DND-41 (cell line): ENCODE measurements around the gene DRC7.
A peak's percentile ranks its signal among the peaks of the same experiment; 100 is the strongest.

Experiments
- ATAC-seq: fragments of 200-7000 bp; cut with Tn5 transposase; 3 replicates; pipeline ENCODE4 v1.9.1; 2021; ENCODE audit warnings: low read depth; ENCODE audit not compliant: insufficient read depth
- DNase-seq: peaks from one replicate; pipeline ENCODE4 v3.0.0-alpha.2; 2020
- H2AFZ ChIP-seq: 2 replicates; pipeline ENCODE4 v1.6.0; 2012; ENCODE audit warnings: low read depth, low read length
- H3K27ac ChIP-seq: 2 replicates; pipeline ENCODE4 v1.5.1; 2012; ENCODE audit warnings: low read length, inconsistent platforms
- H3K27me3 ChIP-seq: fragments of 200-600 bp; sonication (generic); 2 replicates; pipeline ENCODE4 v1.6.0; 2012; ENCODE audit warnings: low read length, mild to moderate bottlenecking, inconsistent platforms; ENCODE audit not compliant: insufficient read depth, poor library complexity
- H3K36me3 ChIP-seq: 2 replicates; pipeline ENCODE4 v1.5.1; 2012; ENCODE audit warnings: low read length, inconsistent platforms; ENCODE audit not compliant: insufficient read depth
- H3K4me1 ChIP-seq: 2 replicates; pipeline ENCODE4 v1.5.1; 2012; ENCODE audit warnings: mild to moderate bottlenecking, low read length; ENCODE audit not compliant: insufficient read depth
- H3K4me2 ChIP-seq: 2 replicates; pipeline ENCODE4 v1.6.0; 2012; ENCODE audit warnings: mild to moderate bottlenecking, moderate library complexity, low read length, inconsistent platforms; ENCODE audit not compliant: insufficient read depth
- H3K4me3 ChIP-seq, 2 experiments: fragments of 200-600 bp in 1 of 2; shearing (Covaris generic) in 1 of 2; 2 replicates each; pipeline ENCODE4 v1.5.1; 2012 to 2016; ENCODE audit warnings: inconsistent platforms in 2 of 2, low read length in 2 of 2, mild to moderate bottlenecking in 2 of 2, low read depth in 1 of 2, moderate library complexity in 1 of 2
- H3K79me2 ChIP-seq: 2 replicates; pipeline ENCODE4 v1.6.0; 2012; ENCODE audit warnings: low read length, inconsistent platforms; ENCODE audit not compliant: insufficient read depth
- H3K9ac ChIP-seq: 2 replicates; pipeline ENCODE4 v1.6.0; 2012; ENCODE audit warnings: low read depth, mild to moderate bottlenecking, inconsistent platforms, low read length, moderate library complexity
- H3K9me3 ChIP-seq: 2 replicates; pipeline ENCODE4 v1.5.1; 2012; ENCODE audit warnings: low read length, moderate library complexity, mild to moderate bottlenecking, inconsistent platforms; ENCODE audit not compliant: insufficient read depth, severe bottlenecking
- H4K20me1 ChIP-seq: 2 replicates; pipeline ENCODE4 v1.6.0; 2012; ENCODE audit warnings: low read length; ENCODE audit not compliant: insufficient read depth
- EZH2 ChIP-seq: IDR thresholded peaks from 3 replicates; pipeline ENCODE4 v1.6.1; 2012; ENCODE audit warnings: borderline replicate concordance, low read depth, mild to moderate bottlenecking, moderate library complexity, low read length, inconsistent platforms; ENCODE audit not compliant: severe bottlenecking
- TF ChIP-seq, protein P1 (sequence below): IDR thresholded peaks from 2 replicates; pipeline ENCODE4 v1.5.1; 2012; ENCODE audit warnings: borderline replicate concordance, low read length, moderate library complexity, mild to moderate bottlenecking; ENCODE audit not compliant: poor library complexity, severe bottlenecking; ENCODE audit errors: extremely low read depth

DRC7 gene

DNA sequence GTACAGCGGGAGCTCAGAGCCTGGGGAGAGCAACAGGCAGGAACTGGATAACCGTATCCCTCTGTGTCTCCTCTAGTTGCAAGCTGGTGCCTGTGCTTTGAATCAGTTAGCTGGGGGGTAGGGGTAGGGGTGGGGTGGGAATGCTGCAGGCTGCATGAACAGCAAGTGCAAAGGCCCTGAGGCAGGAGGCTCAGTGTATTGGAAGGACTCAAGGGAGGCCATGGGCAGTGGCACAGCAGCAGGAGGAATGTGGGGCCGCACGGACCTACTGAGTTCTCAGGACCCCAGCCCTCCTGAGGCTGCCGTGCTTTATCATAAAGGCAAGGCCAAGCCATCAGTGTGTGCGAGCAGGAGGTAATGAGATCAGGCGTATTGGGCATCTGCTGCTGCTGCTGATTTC lies 44.2 kb downstream of the DRC7 start:
- H3K4me2 ChIP-seq, result peak overlapping the region; percentile 25
- H3K27me3 ChIP-seq, result no peaks in the 10 kb centered on the region
- H3K4me3 ChIP-seq, result no peak overlapping the region
- ATAC-seq, result no peak
- H3K79me2 ChIP-seq, result peaks cover 45% of the 10 kb centered on the region
- peaks cover 15% of the 10 kb centered on the region for H4K20me1 ChIP-seq
- H3K9ac ChIP-seq, result no peak overlapping the region
- H3K9me3 ChIP-seq, result no peaks in the 10 kb centered on the region
- H3K4me1 ChIP-seq, result peaks cover 38% of the 10 kb centered on the region
- TF ChIP-seq, protein P1, sequence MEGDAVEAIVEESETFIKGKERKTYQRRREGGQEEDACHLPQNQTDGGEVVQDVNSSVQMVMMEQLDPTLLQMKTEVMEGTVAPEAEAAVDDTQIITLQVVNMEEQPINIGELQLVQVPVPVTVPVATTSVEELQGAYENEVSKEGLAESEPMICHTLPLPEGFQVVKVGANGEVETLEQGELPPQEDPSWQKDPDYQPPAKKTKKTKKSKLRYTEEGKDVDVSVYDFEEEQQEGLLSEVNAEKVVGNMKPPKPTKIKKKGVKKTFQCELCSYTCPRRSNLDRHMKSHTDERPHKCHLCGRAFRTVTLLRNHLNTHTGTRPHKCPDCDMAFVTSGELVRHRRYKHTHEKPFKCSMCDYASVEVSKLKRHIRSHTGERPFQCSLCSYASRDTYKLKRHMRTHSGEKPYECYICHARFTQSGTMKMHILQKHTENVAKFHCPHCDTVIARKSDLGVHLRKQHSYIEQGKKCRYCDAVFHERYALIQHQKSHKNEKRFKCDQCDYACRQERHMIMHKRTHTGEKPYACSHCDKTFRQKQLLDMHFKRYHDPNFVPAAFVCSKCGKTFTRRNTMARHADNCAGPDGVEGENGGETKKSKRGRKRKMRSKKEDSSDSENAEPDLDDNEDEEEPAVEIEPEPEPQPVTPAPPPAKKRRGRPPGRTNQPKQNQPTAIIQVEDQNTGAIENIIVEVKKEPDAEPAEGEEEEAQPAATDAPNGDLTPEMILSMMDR, result no peak
- TF ChIP-seq EZH2, result no peak
- no peak for DNase-seq
- peaks cover 65% of the 10 kb centered on the region for H3K36me3 ChIP-seq
- H3K27ac ChIP-seq, result no peak overlapping the region
- no peak overlapping the region for H2AFZ ChIP-seq

DNA sequence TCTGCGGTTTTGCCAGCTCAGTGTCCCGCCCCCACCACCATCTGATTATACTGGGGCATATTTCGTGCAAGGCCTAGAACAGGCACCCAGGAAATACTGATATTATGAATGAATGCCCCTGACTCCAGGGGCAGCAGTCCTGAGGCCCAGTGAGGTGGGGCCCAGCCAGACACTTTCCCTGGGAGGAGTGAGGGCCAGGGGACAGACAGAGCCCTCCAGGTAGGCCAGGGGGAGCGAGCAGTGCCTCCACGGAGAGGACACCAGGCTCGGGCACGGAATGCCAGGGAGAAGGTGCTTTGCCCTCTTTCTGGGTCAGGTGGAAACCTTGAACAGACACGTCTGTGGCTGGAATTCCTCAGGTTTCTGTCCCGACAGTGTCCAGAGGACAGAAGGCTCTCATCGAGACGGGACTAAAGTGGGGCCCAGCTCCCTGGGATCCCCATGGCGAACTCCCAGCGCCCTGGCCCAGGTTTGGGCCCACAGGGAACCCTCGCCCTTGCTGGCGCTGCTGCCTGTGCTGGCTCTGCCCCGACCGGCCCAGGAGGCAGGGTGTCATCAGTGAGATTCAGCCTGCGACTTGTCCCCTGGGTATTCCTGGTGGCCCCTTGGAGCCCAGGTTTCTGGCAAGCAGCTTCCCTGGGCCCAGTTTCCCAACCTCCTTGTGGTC lies 45.3 kb downstream of the DRC7 start:
- Histone ChIP-seq H3K79me2 (peaks cover 38% of the 10 kb centered on the region), H3K4me2 (no peak overlapping the region), H3K27me3 (no peaks in the 10 kb centered on the region), H3K9me3 (no peaks in the 10 kb centered on the region), H3K4me3 (no peak overlapping the region), H3K36me3 (peaks cover 76% of the 10 kb centered on the region), H2AFZ (no peak overlapping the region), H3K4me1 (peaks cover 30% of the 10 kb centered on the region), H4K20me1 (peaks cover 15% of the 10 kb centered on the region), H3K9ac (no peak overlapping the region), H3K27ac (no peak overlapping the region)
- DNase-seq (no peak), ATAC-seq (no peak)
- TF ChIP-seq EZH2, result no peak
- TF ChIP-seq, protein P1, result no peak

DNA sequence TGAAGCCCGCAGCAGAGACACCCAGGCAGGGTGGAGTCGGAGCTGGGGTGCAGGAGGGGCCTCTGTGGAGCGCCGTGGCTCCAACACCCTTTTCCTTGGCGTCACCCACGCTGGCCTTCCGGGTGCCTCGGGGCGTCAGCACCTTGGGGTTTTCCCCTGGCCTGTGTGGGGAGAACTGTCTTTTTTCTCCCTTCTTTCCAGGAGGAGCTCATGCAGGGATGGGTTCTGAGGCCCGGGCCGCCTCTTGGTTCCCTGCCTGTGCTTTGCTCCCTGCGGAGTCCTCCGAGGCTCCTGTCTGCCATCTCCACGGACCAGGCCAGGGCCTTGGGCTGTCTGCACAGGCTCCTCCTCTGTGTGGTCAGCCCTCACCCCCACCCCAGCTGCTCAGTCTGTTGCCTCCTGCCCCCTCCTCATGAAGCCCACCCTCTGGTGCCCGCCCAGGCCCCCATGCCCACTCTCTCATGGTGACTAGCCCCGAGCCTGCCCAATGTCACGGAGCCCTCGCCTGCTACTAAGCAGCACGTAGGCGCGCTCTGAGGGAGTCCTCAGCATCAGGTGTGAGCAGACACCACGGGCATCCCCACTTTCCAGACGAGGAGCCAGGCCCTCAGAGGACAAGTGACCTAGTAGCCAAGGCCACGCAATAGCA lies 45.9 kb downstream of the DRC7 start:
- Histone ChIP-seq H3K4me2 (no peak overlapping the region), H3K27me3 (no peaks in the 10 kb centered on the region), H4K20me1 (peaks cover 15% of the 10 kb centered on the region), H3K36me3 (peaks cover 76% of the 10 kb centered on the region), H3K4me1 (peaks cover 30% of the 10 kb centered on the region), H3K4me3 (no peak overlapping the region), H2AFZ (no peak overlapping the region), H3K9ac (no peak overlapping the region), H3K27ac (no peak overlapping the region), H3K79me2 (peaks cover 37% of the 10 kb centered on the region), H3K9me3 (no peaks in the 10 kb centered on the region)
- DNase-seq, result no peak
- no peak for TF ChIP-seq EZH2
- TF ChIP-seq, protein P1, result no peak
- ATAC-seq, result no peak
